H1 (cell line): ENCODE data around the gene UBE2B. TPM values are rescaled to one million over a fixed set of nuclear protein-coding genes. Genes with fewer than 3 reads are reported as not detected.

Experiments
- CHD2 ChIP-seq: IDR thresholded peaks from 2 replicates; pipeline ENCODE4 v1.6.1; 2012; ENCODE audit warnings: low read length, improper control_type of control experiment
- CHD7 ChIP-seq: fragments of 300-600 bp; sonication (generic); IDR thresholded peaks from 2 replicates; pipeline ENCODE4 v1.7.1; 2012; ENCODE audit warnings: low read length, moderate library complexity, mild to moderate bottlenecking, inconsistent platforms; ENCODE audit not compliant: insufficient replicate concordance
- CTBP2 ChIP-seq: IDR thresholded peaks from 2 replicates; pipeline ENCODE4 v1.7.0; 2011; ENCODE audit warnings: borderline replicate concordance, mild to moderate bottlenecking, moderate library complexity, mixed read lengths, low read length; ENCODE audit not compliant: insufficient read depth, insufficient read length
- EZH2 ChIP-seq: fragments of 200-600 bp; sonication (generic); IDR thresholded peaks from 2 replicates; pipeline ENCODE4 v1.7.1; 2012; ENCODE audit warnings: low read depth, mild to moderate bottlenecking, moderate library complexity, low read length, inconsistent platforms; ENCODE audit not compliant: severe bottlenecking
- KDM1A ChIP-seq: fragments of 200-600, 300-600 bp; sonication (generic); IDR thresholded peaks from 2 replicates; pipeline ENCODE4 v1.7.1; 2016; ENCODE audit warnings: mild to moderate bottlenecking, low read length, borderline replicate concordance
- SIX5 ChIP-seq: IDR thresholded peaks from 2 replicates; pipeline ENCODE4 v1.6.1; 2011; ENCODE audit warnings: mild to moderate bottlenecking, low read depth, low read length
- TEAD4 ChIP-seq: IDR thresholded peaks from 2 replicates; pipeline ENCODE4 v1.6.1; 2012; ENCODE audit warnings: low read depth, low read length, inconsistent platforms, mixed read lengths
- USF2 ChIP-seq: IDR thresholded peaks from 2 replicates; pipeline ENCODE4 v1.6.1; 2011; ENCODE audit warnings: low read length, improper control_type of control experiment
- polyA plus RNA-seq, 7 experiments: library from polyadenylated mRNA; depleted of rRNA in 3 of 7; stranded (reverse) in 5 of 7; unstranded in 2 of 7; fragments of >200 nt in 5 of 7; fragments of 200-250 nt in 2 of 7; gene quantifications; 1 replicate in 5 of 7; 2 replicates in 1 of 7; 4 replicates in 1 of 7; pipeline versions ENCODE4 v1.2.1 to v1.2.3, GENCODE V29; 2011 to 2013; ENCODE audit warnings: missing spikeins in 2 of 7, mixed read lengths in 2 of 7
- total RNA-seq: library from RNA; stranded (reverse); fragmentation: NEBNext Ultra II Directional; extraction: Animal tissue kit (Norgen Biotek cat#: 25700); gene quantifications from 2 replicates; pipeline ENCODE4 v1.2.1, GENCODE V29; 2021

The UBE2B gene
- total and polyA plus RNA-seq, 2 of the 8 experiments (the other 6 are each of a cell fraction or from before 2014, with no cell fraction given) = 15.9 to 46.8 TPM

- TF ChIP-seq CHD7 (no peak), KDM1A (no peak), CTBP2 (no peak), CHD2 (no peak), USF2 (no peak), EZH2 (no peak), SIX5 (no peak), TEAD4 (no peak)
These were observed 42.8 kb upstream of the UBE2B start (continued) for GRCh38 chr5:134328619-134329018.
